ENCODE data around the gene NMRK1.

GRCh38 chr9:75088646-75089372 is 854 bp upstream of the NMRK1 start:
- TF ChIP-seq POLR2A (IDR thresholded peaks at IDR 0.05) (no peak), CTCF (IDR thresholded peaks at IDR 0.05) (peak in 2 of 7 experiments; percentile 6 to 13), POLR2AphosphoS5 (IDR thresholded peaks at IDR 0.05) (peak in 1 of 3 donors; percentile 14), EP300 (IDR thresholded peaks at IDR 0.05) (no peak)

Data from stomach (tissue), 4 donors.